Stimulated activated CD8-positive, alpha-beta memory T cell treated with anti-CD3 and anti-CD28 coated beads, Interleukin-4, amount 100 ng/mL, for 48 hours (primary cell): Measurements from ENCODE around the gene CYP4F22.
"Not testable (repeated sequence)": the region's sequence is repeated elsewhere in the genome, so short reads cannot be mapped to it uniquely, and the experiment has no call there.

Source experiments
- DNase-seq: peaks from one replicate; pipeline ENCODE4 v3.0.0-alpha.2; 2020

The CYP4F22 gene

GRCh38 chr19:15508035-15508710 is at the start of gene CYP4F22:
Gene CYP4F22, plus strand, starts transcription at chr19:15508525. Its CDS starts 16,812 bp downstream, at chr19:15525337.
- DNase-seq = peak; percentile 44

- DNase-seq = no peak
Measured at GRCh38 chr19:15461694-15462093, 46.6 kb upstream of the CYP4F22 start.

GRCh38 chr19:15463861-15464371 is 44.4 kb upstream of the CYP4F22 start:
- DNase-seq = peak; percentile 82

GRCh38 chr19:15464394-15465385 is 43.6 kb upstream of the CYP4F22 start, which contains the start of gene RASAL3:
Gene RASAL3, minus strand, starts transcription at chr19:15464544. Its CDS starts 186 bp downstream, at chr19:15464358.
- peak; percentile 82 for DNase-seq

- peak; percentile 71 for DNase-seq
Measured at GRCh38 chr19:15466851-15467733, 41.2 kb upstream of the CYP4F22 start.

- no peak for DNase-seq
Measured at GRCh38 chr19:15467734-15468214, 40.6 kb upstream of the CYP4F22 start.

GRCh38 chr19:15468675-15469512 is 39.4 kb upstream of the CYP4F22 start:
- no peak for DNase-seq

GRCh38 chr19:15469513-15470297 is 38.6 kb upstream of the CYP4F22 start:
- no peak for DNase-seq

GRCh38 chr19:15471639-15472101 is 36.7 kb upstream of the CYP4F22 start:
- no peak for DNase-seq

GRCh38 chr19:15473821-15474220 is 34.5 kb upstream of the CYP4F22 start:
- not testable (repeated sequence) for DNase-seq

- no peak for DNase-seq
Measured at GRCh38 chr19:15475169-15475568, 33.2 kb upstream of the CYP4F22 start.

- no peak for DNase-seq
Measured at GRCh38 chr19:15475611-15476010, 32.7 kb upstream of the CYP4F22 start.

- DNase-seq = no peak
Measured at GRCh38 chr19:15476325-15476724, 32.0 kb upstream of the CYP4F22 start.

GRCh38 chr19:15479391-15480345 is 28.7 kb upstream of the CYP4F22 start, which contains the start of gene PGLYRP2:
Gene PGLYRP2, minus strand, starts transcription at chr19:15479501. Its CDS starts 130 bp downstream, at chr19:15479371.
- no peak for DNase-seq

- DNase-seq = not testable (repeated sequence)
Measured at GRCh38 chr19:15480996-15481395, 27.3 kb upstream of the CYP4F22 start.

- DNase-seq = not testable (repeated sequence)
Measured at GRCh38 chr19:15485768-15486167, 22.6 kb upstream of the CYP4F22 start.

- DNase-seq = no peak
Measured at GRCh38 chr19:15487038-15487437, 21.3 kb upstream of the CYP4F22 start.

- no peak for DNase-seq
Measured at GRCh38 chr19:15488489-15489226, 19.7 kb upstream of the CYP4F22 start.
